Measurements from ENCODE around the gene CENPF.

The CENPF gene

DNA sequence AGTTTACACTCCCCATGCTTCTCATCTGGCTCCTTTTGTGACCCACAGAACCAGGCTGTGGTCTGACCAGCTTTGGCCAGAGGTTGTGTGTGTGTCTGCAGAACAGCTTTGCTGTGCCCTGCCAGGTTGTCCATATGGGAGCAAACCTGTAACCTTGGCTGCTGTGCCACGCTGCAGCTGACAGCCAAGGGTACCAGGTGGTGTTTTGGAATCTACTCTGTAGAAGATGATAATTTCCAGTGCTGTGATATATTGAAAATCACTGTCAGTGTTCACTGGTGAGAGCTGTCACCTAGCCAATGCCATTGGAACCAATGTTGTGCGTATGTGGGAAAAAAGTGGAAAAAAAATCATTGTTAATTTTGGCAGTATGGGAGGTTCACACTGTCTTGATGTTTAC lies 18.2 kb downstream of the CENPF start:
- no peak for DNase-seq

DNA sequence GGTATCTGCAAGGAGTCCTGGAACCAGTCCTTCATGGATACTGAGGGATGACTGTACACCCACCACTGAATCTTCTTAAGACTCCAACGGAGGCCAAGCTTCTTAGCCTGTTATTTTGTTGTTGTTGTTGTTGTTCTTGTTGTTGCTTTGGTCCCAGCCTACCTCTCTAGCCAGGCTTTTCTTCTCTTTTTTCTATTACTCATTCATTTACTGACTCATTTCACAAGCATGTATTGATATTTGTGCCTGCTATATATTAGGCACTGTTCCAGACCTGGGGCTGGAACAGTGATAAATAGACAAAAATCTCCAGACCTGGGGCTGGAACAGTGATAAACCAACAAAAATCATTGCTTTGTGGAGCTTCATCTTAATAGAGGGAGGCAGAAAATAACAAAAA lies 20.4 kb downstream of the CENPF start:
- no peak for DNase-seq

- no peak for DNase-seq
Measured at GRCh38 chr1:214632091-214632490, 29.1 kb downstream of the CENPF start.

- DNase-seq: no peak
Measured at GRCh38 chr1:214633686-214634085, 30.7 kb downstream of the CENPF start.

DNA sequence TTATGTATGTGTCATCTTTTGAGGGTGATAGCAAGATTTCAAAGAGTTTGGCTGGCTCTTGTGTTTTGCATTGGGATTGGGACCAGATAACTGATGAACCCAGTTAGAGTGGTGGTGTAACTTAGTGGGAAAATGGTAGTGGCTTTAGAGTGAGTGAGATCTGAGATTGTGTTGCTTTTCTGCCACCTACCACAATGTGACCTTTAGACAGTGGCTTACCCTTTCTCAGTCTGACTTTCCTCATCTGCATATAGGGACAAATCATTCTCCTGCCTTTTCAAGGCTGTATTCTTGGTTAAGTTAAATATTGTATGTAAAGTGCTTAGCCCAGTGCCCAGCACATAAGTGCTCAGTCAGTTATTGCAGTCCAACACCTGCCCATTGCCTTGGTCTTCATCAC lies 31.3 kb downstream of the CENPF start:
- no peak for DNase-seq

- DNase-seq: no peak
Measured at GRCh38 chr1:214635086-214635485, 32.1 kb downstream of the CENPF start.

GRCh38 chr1:214635506-214635905 lies 32.5 kb downstream of the CENPF start:
- no peak for DNase-seq

DNA sequence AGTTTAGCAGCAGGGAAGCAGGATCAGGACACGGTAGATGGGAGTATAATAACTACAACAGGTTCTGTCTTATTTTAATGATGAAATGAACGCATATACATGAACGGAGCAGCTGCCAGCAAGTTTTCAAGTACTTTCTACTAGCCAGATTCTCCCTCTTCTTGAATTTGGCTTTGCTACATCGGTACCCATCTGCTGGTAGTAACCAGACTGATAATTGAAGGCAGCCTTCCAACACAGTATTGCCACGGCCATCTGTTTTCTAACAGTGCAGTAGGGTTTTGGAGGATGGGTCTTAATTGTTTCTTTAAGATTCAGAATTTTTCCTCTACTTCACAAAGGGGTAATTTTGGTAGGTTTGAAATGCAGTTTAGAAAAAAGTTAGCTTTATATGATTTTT lies 33.4 kb downstream of the CENPF start:
- no peak for DNase-seq

GRCh38 chr1:214637125-214637524 lies 34.1 kb downstream of the CENPF start:
- no peak for DNase-seq

GRCh38 chr1:214637722-214638458 lies 34.9 kb downstream of the CENPF start:
- no peak for DNase-seq

- no peak for DNase-seq
Measured at GRCh38 chr1:214638459-214638807, 35.4 kb downstream of the CENPF start.

DNA sequence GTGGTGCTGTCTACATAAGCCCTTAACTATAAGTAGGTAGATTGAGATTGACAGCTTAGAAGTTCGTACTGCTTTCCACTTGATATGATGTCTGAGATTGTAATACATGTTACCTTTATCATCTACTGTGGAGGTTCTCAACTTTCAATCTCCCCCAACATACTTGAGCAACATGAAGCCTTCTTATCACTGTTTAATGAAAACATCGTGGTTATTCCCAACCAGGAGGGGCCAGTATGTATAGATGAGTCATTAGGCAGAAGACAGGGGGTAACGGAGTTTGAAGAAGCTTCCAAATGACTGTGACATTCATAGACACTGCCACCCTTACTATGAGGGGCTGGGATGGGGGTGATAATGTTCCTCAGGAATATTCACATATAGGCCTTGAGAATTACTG lies 36.0 kb downstream of the CENPF start:
- no peak for DNase-seq

DNA sequence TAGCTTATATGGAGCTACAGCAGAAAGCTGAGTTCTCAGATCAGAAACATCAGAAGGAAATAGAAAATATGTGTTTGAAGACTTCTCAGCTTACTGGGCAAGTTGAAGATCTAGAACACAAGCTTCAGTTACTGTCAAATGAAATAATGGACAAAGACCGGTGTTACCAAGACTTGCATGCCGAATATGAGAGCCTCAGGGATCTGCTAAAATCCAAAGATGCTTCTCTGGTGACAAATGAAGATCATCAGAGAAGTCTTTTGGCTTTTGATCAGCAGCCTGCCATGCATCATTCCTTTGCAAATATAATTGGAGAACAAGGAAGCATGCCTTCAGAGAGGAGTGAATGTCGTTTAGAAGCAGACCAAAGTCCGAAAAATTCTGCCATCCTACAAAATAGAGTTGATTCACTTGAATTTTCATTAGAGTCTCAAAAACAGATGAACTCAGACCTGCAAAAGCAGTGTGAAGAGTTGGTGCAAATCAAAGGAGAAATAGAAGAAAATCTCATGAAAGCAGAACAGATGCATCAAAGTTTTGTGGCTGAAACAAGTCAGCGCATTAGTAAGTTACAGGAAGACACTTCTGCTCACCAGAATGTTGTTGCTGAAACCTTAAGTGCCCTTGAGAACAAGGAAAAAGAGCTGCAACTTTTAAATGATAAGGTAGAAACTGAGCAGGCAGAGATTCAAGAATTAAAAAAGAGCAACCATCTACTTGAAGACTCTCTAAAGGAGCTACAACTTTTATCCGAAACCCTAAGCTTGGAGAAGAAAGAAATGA lies 37.6 kb downstream of the CENPF start:
- DNase-seq: no peak

- DNase-seq: no peak
Measured at GRCh38 chr1:214641214-214641895, 38.4 kb downstream of the CENPF start.

- DNase-seq: no peak
Measured at GRCh38 chr1:214643030-214643429, 40.0 kb downstream of the CENPF start.

DNA sequence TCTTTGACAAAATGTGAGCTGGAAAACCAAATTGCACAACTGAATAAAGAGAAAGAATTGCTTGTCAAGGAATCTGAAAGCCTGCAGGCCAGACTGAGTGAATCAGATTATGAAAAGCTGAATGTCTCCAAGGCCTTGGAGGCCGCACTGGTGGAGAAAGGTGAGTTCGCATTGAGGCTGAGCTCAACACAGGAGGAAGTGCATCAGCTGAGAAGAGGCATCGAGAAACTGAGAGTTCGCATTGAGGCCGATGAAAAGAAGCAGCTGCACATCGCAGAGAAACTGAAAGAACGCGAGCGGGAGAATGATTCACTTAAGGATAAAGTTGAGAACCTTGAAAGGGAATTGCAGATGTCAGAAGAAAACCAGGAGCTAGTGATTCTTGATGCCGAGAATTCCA lies 42.7 kb downstream of the CENPF start:
- DNase-seq: no peak

DNA sequence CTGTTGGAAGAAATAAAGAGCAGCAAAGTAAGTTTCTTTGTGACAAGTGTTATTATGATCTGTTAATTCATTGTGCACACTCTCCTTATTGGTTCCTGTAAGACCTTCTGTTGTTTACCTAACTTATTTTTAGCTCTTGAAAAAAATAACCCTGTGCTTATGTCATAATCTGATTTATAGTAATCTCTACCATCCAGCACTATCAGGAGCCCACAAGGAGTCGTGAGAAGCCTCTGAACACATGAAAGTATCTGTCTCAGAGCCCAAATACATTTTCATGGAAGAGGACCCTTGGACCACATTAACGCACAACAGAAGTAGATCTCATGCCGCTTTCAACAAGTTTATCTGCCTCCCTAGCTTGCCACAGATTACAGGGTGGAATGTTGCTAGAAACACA lies 45.8 kb downstream of the CENPF start:
- DNase-seq: no peak

GRCh38 chr1:214649607-214650006 lies 46.6 kb downstream of the CENPF start:
- DNase-seq: no peak

GRCh38 chr1:214650664-214651063 lies 47.7 kb downstream of the CENPF start:
- DNase-seq: no peak

GRCh38 chr1:214657299-214657698 lies 54.3 kb downstream of the CENPF start:
- DNase-seq: no peak

- DNase-seq: no peak
Measured at GRCh38 chr1:214658175-214658574, 55.2 kb downstream of the CENPF start.

DNA sequence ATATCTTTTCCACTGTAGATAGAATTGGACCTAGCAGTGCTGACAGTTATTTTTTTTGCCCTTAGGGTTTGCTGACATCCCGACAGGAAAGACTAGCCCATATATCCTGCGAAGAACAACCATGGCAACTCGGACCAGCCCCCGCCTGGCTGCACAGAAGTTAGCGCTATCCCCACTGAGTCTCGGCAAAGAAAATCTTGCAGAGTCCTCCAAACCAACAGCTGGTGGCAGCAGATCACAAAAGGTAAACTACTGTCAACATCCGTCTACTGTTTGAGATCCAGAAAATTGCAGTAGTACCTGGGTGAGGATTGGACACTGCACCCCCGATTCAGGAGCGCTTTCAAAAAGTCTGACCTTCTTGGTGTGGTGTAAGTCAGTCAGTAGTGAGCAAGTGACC lies 55.8 kb downstream of the CENPF start:
- no peak for DNase-seq

GRCh38 chr1:214660190-214660589 lies 57.2 kb downstream of the CENPF start:
- no peak for DNase-seq

DNA sequence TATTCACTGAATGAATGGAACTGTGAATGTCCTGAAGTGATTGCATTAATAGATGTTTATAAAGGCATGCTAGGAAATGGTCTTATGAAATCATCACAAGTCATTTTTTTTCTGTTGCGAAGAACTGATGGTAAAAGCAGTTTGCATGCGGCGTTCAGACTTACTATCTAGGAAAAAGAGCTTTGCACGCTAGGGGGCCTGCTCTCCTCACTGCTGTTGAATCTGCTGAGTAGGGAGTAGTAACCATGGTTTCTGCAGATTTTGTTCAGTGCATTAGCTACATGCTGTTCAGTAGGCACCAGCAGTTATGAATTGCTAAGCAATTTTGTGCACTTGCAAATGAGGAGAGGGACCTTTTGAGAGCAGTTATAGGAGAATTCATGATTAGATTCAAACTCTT lies 57.9 kb downstream of the CENPF start:
- DNase-seq: no peak

Measured in NCI-H345 (cell line).